HEK293T (cell line): ENCODE measurements around the gene ANKS1B.

Experiments used
- ARNT ChIP-seq: fragments of 450-650 bp; IDR thresholded peaks from 2 replicates; pipeline ENCODE4 v1.6.1; 2017; ENCODE audit warnings: mild to moderate bottlenecking
- BHLHE40 ChIP-seq: fragments of 450-650 bp; IDR thresholded peaks from 2 replicates; pipeline ENCODE4 v1.6.1; 2016; ENCODE audit warnings: mild to moderate bottlenecking, moderate library complexity, borderline replicate concordance
- ELF4 ChIP-seq: fragments of 450-650 bp; IDR thresholded peaks from 2 replicates; pipeline ENCODE4 v1.6.1; 2017; ENCODE audit warnings: antibody characterized with exemption
- FOXA1 ChIP-seq: fragments of 450-650 bp; IDR thresholded peaks from 2 replicates; pipeline ENCODE4 v1.6.1; 2016; ENCODE audit warnings: mild to moderate bottlenecking
- FOXK2 ChIP-seq: fragments of 450-650 bp; IDR thresholded peaks from 2 replicates; pipeline ENCODE4 v1.6.1; 2016; ENCODE audit warnings: mild to moderate bottlenecking
- FOXM1 ChIP-seq: fragments of 450-650 bp; IDR thresholded peaks from 2 replicates; pipeline ENCODE4 v1.6.1; 2017; ENCODE audit warnings: mild to moderate bottlenecking, borderline replicate concordance
- HDGF ChIP-seq: fragments of 450-650 bp; IDR thresholded peaks from 2 replicates; pipeline ENCODE4 v1.6.1; 2017; ENCODE audit warnings: antibody characterized with exemption, borderline replicate concordance
- LEF1 ChIP-seq: fragments of 450-650 bp; IDR thresholded peaks from 2 replicates; pipeline ENCODE4 v1.6.1; 2017; ENCODE audit warnings: mild to moderate bottlenecking, borderline replicate concordance
- PKNOX1 ChIP-seq: fragments of 450-650 bp; IDR thresholded peaks from 2 replicates; pipeline ENCODE4 v1.6.1; 2016
- SP1 ChIP-seq: fragments of 450-650 bp; IDR thresholded peaks from 2 replicates; pipeline ENCODE4 v1.6.1; 2017
- SUZ12 ChIP-seq: fragments of 450-650 bp; IDR thresholded peaks from 2 replicates; pipeline ENCODE4 v1.6.1; 2016; ENCODE audit warnings: mild to moderate bottlenecking
- TARDBP ChIP-seq: fragments of 450-650 bp; IDR thresholded peaks from 2 replicates; pipeline ENCODE4 v1.6.1; 2016

DNA sequence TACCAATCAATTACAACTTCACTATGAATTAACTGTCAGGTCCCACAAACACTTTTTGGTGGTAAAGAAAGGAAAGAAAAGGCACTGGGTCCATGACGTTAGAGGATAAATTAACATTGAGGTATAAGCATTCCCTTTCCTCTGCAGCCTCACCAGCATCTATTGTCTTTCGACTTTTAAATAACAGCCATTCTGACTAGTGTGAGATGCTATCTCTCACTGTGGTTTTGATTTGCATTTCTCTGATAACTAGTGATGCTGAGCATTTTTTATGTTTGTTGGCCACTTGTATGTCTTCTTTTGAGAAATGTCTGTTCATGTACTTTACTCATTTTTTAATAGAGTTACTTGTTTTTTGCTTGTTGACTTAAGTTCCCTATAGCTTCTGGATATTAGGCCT lies 9.4 kb downstream of the ANKS1B start:
- TF ChIP-seq ELF4, result no peak
- no peak for TF ChIP-seq BHLHE40
- no peak for TF ChIP-seq PKNOX1
- no peak for TF ChIP-seq SUZ12
- no peak for TF ChIP-seq LEF1
- TF ChIP-seq FOXM1, result no peak
- no peak for TF ChIP-seq FOXA1
- no peak for TF ChIP-seq FOXK2
- TF ChIP-seq HDGF, result no peak
- no peak for TF ChIP-seq SP1
- no peak for TF ChIP-seq TARDBP
- TF ChIP-seq ARNT, result no peak
